ENCODE results near the gene C16orf95.

GRCh38 chr16:87295259-87295658 is 21.9 kb downstream of the C16orf95 start:
- no peak for TF ChIP-seq CTCF (IDR thresholded peaks at IDR 0.05)
- no peak for TF ChIP-seq POLR2AphosphoS5 (IDR thresholded peaks at IDR 0.05)
- no peak for TF ChIP-seq POLR2A (IDR thresholded peaks at IDR 0.05)
- no peak for TF ChIP-seq EP300 (IDR thresholded peaks at IDR 0.05)

Measured in sigmoid colon (tissue), 4 donors.